HG03460 (cell line): ENCODE data around the gene ZNF561.
"Not testable (repeated sequence)": the region's sequence is repeated elsewhere in the genome, so short reads cannot be mapped to it uniquely, and the experiment has no call there.

Experiments
- ATAC-seq: cut with Tn5 transposase; IDR thresholded peaks from one replicate; pipeline ENCODE4 v1.9.1; 2021; ENCODE audit not compliant: unreplicated experiment

The ZNF561 gene

GRCh38 chr19:9582081-9582725 is 38.8 kb downstream of the ZNF561 start:
- not testable (repeated sequence) for ATAC-seq

- no peak for ATAC-seq
These were observed 40.3 kb downstream of the ZNF561 start for GRCh38 chr19:9580728-9581127.

- ATAC-seq: no peak
These were observed 50.8 kb downstream of the ZNF561 start for GRCh38 chr19:9570255-9570654.

- ATAC-seq: no peak
These were observed 54.3 kb downstream of the ZNF561 start for GRCh38 chr19:9566729-9567128.

- ATAC-seq: no peak
These were observed 54.9 kb downstream of the ZNF561 start for GRCh38 chr19:9565900-9566705.
